HG03135 (cell line): ENCODE results near the gene LRRN2.
"Not testable (repeated sequence)": the region's sequence is repeated elsewhere in the genome, so short reads cannot be mapped to it uniquely, and the experiment has no call there.

ENCODE experiments used
- ATAC-seq: cut with Tn5 transposase; IDR thresholded peaks from one replicate; pipeline ENCODE4 v1.9.1; 2021; ENCODE audit warnings: mild to moderate bottlenecking, moderate library complexity; ENCODE audit not compliant: unreplicated experiment

The LRRN2 gene

GRCh38 chr1:204685236-204686006 lies at the start of gene LRRN2:
TSS of gene LRRN2 (minus strand) at chr1:204685738. CDS start at chr1:204619992, 65,746 bp downstream.
- ATAC-seq = no peak

- ATAC-seq = no peak
Measured at GRCh38 chr1:204735042-204735441, 49.5 kb upstream of the LRRN2 start.

GRCh38 chr1:204733869-204734596 lies 48.5 kb upstream of the LRRN2 start:
- no peak for ATAC-seq

- no peak for ATAC-seq
Measured at GRCh38 chr1:204733289-204733688, 47.8 kb upstream of the LRRN2 start.

- no peak for ATAC-seq
Measured at GRCh38 chr1:204731985-204732575, 46.5 kb upstream of the LRRN2 start.

GRCh38 chr1:204731509-204731908 lies 46.0 kb upstream of the LRRN2 start:
- ATAC-seq = no peak

GRCh38 chr1:204730826-204731459 lies 45.4 kb upstream of the LRRN2 start:
- ATAC-seq = no peak

- ATAC-seq = no peak
Measured at GRCh38 chr1:204729516-204729915, 44.0 kb upstream of the LRRN2 start.

- ATAC-seq = no peak
Measured at GRCh38 chr1:204728456-204728855, 42.9 kb upstream of the LRRN2 start.

- ATAC-seq = no peak
Measured at GRCh38 chr1:204728045-204728444, 42.5 kb upstream of the LRRN2 start.

- not testable (repeated sequence) for ATAC-seq
Measured at GRCh38 chr1:204727438-204727837, 41.9 kb upstream of the LRRN2 start.

- no peak for ATAC-seq
Measured at GRCh38 chr1:204726478-204726877, 40.9 kb upstream of the LRRN2 start.

- no peak for ATAC-seq
Measured at GRCh38 chr1:204725821-204726448, 40.4 kb upstream of the LRRN2 start.

GRCh38 chr1:204723131-204723787 lies 37.7 kb upstream of the LRRN2 start:
- no peak for ATAC-seq

GRCh38 chr1:204721373-204722055 lies 36.0 kb upstream of the LRRN2 start:
- no peak for ATAC-seq

GRCh38 chr1:204716660-204717059 lies 31.1 kb upstream of the LRRN2 start:
- no peak for ATAC-seq

GRCh38 chr1:204714861-204715511 lies 29.4 kb upstream of the LRRN2 start:
- ATAC-seq = no peak

GRCh38 chr1:204714194-204714860 lies 28.8 kb upstream of the LRRN2 start:
- ATAC-seq = no peak

- ATAC-seq = no peak
Measured at GRCh38 chr1:204713541-204713940, 28.0 kb upstream of the LRRN2 start.
